SJCRH30 (cell line): ENCODE measurements around the gene PXDN. TPM values are rescaled to one million over a fixed set of nuclear protein-coding genes. Genes with fewer than 3 reads are reported as not detected.
"Not testable (repeated sequence)": the region's sequence is repeated elsewhere in the genome, so short reads cannot be mapped to it uniquely, and the experiment has no call there.

Source experiments
- DNase-seq, 2 experiments: peaks; one replicate each; pipeline ENCODE4 v3.0.0-alpha.2; 2015 to 2020
- H3K27ac ChIP-seq: fragments of 250-450 bp; sonication (Bioruptor Pico); 2 replicates; pipeline ENCODE4 v1.5.1; 2020; ENCODE audit warnings: mild to moderate bottlenecking, moderate library complexity
- H3K27me3 ChIP-seq: fragments of 250-450 bp; sonication (Bioruptor Pico); 2 replicates; pipeline ENCODE4 v1.5.1; 2020; ENCODE audit warnings: mild to moderate bottlenecking, moderate library complexity
- H3K36me3 ChIP-seq: fragments of 250-450 bp; sonication (Bioruptor Pico); 2 replicates; pipeline ENCODE4 v1.5.1; 2020; ENCODE audit warnings: mild to moderate bottlenecking, moderate library complexity
- H3K4me1 ChIP-seq: fragments of 250-450 bp; sonication (Bioruptor Pico); 2 replicates; pipeline ENCODE4 v1.5.1; 2020; ENCODE audit warnings: mild to moderate bottlenecking, moderate library complexity
- H3K4me3 ChIP-seq: fragments of 250-450 bp; sonication (Bioruptor Pico); 2 replicates; pipeline ENCODE4 v1.5.1; 2020; ENCODE audit warnings: mild to moderate bottlenecking, moderate library complexity
- H3K9me3 ChIP-seq: fragments of 250-450 bp; sonication (Bioruptor Pico); replicated peaks from 2 replicates; pipeline ENCODE4 v1.5.1; 2020; ENCODE audit warnings: mild to moderate bottlenecking, moderate library complexity
- total RNA-seq: library from RNA; depleted of rRNA; stranded (reverse); fragments of >200 nt; shearing (Covaris generic); gene quantifications from 2 replicates; pipeline ENCODE4 v1.2.3, GENCODE V29; 2014

Gene PXDN
- total RNA-seq, 1 experiment from 2014 or later: 312 TPM

DNA sequence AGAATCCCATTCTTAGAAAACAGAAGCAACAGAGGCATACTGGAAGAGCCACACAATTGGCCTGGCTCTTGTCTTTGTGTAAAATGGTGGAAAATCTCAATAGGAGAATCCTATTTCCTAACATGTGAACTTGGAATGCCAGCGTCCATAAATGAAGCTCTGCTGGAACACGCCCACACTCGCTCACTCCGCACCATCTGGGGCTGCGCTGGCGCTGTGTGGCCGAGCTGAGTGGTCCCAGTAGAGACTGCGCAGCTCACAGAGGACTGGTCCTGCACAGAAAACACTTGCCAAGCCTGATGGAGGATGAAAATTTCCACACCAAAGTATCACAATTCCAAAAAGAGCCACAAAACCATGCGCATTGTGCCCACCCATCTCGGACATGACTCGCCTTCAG, 56.2 kb downstream of the PXDN start:
- no peaks in the 10 kb centered on the region for H3K9me3 ChIP-seq
- H3K36me3 ChIP-seq: peaks cover 57% of the 10 kb centered on the region
- no peak for DNase-seq
- H3K4me1 ChIP-seq: peaks cover 78% of the 10 kb centered on the region
- H3K4me3 ChIP-seq: no peak overlapping the region
- peak overlapping the region; percentile 100 for H3K27ac ChIP-seq
- H3K27me3 ChIP-seq: no peaks in the 10 kb centered on the region

- Histone ChIP-seq H3K27ac (peak overlapping the region; percentile 100), H3K9me3 (no peaks in the 10 kb centered on the region), H3K27me3 (no peaks in the 10 kb centered on the region), H3K4me1 (peaks cover 76% of the 10 kb centered on the region), H3K4me3 (peak overlapping the region; percentile 3), H3K36me3 (peaks cover 55% of the 10 kb centered on the region)
- DNase-seq: peak; percentile 83 to 84
These were observed 57.1 kb downstream of the PXDN start for GRCh38 chr2:1687254-1687653.

GRCh38 chr2:1686784-1687105, 57.6 kb downstream of the PXDN start:
- peaks cover 80% of the 10 kb centered on the region for H3K4me1 ChIP-seq
- peak; percentile 99 to 100 for DNase-seq
- peaks cover 55% of the 10 kb centered on the region for H3K36me3 ChIP-seq
- H3K9me3 ChIP-seq: no peaks in the 10 kb centered on the region
- H3K4me3 ChIP-seq: peak overlapping the region; percentile 3
- H3K27me3 ChIP-seq: no peaks in the 10 kb centered on the region
- peak overlapping the region; percentile 100 for H3K27ac ChIP-seq

DNA sequence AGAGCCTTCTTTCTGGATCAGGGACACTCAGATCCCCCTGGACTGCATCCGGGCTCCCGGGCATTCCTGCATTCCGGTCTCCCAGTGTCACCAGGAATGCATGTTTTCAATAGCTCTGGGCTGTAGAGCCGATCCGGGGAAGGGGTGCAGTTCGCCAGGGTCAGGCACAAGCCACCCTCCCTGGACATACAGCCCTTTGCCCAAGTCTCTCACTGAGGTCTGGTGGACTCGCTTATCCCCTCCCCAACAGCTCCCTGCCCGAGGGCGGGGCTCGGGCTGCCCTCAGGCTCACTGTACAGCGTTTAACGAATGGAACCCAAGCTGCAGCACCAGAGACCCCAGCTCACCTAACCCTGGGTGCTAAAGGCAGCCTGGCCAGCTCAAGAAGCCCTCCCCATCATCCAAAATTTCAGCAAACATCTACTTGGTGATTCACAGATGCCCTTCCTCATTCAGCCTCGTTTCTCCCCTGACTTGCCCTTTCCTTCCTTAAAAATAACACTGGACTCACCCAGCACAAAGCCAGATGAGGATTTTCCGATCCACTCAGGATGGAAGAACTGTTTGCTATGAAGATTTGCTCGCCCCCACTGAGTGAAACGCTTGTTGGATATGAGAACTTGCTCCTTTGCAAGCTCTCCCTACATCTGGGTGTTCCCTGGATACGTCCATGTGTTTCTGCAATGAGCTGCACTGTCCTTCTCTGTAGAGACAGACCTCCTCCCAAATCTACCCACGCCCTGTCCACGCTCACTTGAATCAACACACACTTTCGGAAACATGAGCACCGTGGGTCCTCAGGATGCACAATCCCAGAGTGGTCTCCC, 58.1 kb downstream of the PXDN start:
- H3K4me1 ChIP-seq: peaks cover 77% of the 10 kb centered on the region
- peak overlapping the region; percentile 100 for H3K27ac ChIP-seq
- no peak overlapping the region for H3K4me3 ChIP-seq
- H3K9me3 ChIP-seq: no peaks in the 10 kb centered on the region
- no peaks in the 10 kb centered on the region for H3K27me3 ChIP-seq
- DNase-seq: peak; percentile 69 to 70
- H3K36me3 ChIP-seq: peaks cover 55% of the 10 kb centered on the region

- Histone ChIP-seq H3K27me3 (no peaks in the 10 kb centered on the region), H3K36me3 (peaks cover 54% of the 10 kb centered on the region), H3K27ac (peak overlapping the region; percentile 100), H3K4me3 (no peak overlapping the region), H3K4me1 (peaks cover 70% of the 10 kb centered on the region), H3K9me3 (no peaks in the 10 kb centered on the region)
- DNase-seq: peak in 1 of 2 experiments; percentile 32
These were observed 59.0 kb downstream of the PXDN start for GRCh38 chr2:1685078-1685956.

DNA sequence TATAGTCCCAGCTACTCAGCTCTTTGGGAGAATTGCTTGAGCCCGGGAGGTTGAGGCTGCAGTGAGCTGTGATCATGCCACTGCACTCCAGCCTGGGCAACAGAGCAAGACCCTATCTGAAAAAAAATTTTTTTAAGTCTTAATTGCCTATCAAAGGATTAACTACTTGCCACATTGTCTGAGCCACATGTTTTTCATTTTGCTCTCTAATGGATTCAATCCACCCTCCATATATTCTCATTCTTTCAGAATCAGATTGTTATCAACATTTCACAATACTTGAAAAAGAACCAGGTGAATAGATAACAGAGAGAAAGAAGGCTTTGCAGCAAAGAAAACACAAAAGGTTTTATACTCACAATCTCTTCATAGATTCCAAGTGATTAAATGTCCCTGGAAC, 61.0 kb downstream of the PXDN start:
- Histone ChIP-seq H3K4me3 (no peak overlapping the region), H3K27me3 (no peaks in the 10 kb centered on the region), H3K4me1 (peaks cover 50% of the 10 kb centered on the region), H3K27ac (no peak overlapping the region), H3K36me3 (peaks cover 55% of the 10 kb centered on the region), H3K9me3 (no peaks in the 10 kb centered on the region)
- no peak for DNase-seq

- H3K9me3 ChIP-seq: no peaks in the 10 kb centered on the region
- DNase-seq: no peak
- peaks cover 59% of the 10 kb centered on the region for H3K36me3 ChIP-seq
- H3K4me3 ChIP-seq: no peak overlapping the region
- no peaks in the 10 kb centered on the region for H3K27me3 ChIP-seq
- H3K4me1 ChIP-seq: peaks cover 38% of the 10 kb centered on the region
- no peak overlapping the region for H3K27ac ChIP-seq
These were observed 62.2 kb downstream of the PXDN start for GRCh38 chr2:1682181-1682440.

DNA sequence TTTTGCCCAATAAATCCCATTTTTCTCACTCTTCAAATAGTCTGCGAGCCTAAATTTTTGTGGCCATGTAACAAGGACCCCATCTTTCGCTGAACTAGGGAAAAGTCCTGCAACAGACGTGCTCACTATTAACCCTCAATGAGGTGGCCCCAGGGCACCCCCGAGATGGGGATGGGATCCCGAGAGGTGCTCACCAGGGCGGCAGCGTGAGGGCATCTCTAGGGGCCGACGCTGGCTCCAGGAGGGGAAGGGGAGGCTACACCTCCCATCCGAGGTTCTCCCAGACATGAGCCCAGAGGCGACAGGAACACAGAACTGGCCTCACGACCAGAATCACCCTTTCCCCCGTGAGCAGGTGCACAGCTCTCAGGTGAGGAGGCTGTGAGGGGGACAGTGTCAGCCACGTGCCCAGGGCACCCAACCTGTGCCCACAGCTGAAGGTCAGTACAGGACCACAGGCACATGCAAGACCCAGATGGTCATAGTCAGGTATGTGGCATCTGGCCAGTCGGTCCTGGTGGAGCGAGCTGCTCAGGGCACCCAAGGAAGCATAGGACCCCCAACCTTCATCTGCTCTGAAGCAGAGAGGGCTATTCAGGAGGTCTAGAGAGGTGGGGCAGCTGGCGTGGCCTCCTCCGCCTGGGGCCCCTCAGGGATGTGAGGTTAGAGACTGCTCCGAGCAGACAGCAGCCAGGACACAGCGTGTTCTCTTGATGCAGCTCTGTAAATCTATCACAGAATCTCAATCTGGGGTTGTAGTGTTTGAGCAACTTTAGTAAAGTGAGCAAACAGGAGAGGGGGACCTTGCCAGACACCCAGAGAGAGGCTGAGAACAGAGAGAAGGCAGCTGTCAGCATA, 62.8 kb downstream of the PXDN start:
- Histone ChIP-seq H3K27ac (no peak overlapping the region), H3K36me3 (peaks cover 65% of the 10 kb centered on the region), H3K9me3 (no peaks in the 10 kb centered on the region), H3K27me3 (no peaks in the 10 kb centered on the region), H3K4me3 (no peak overlapping the region), H3K4me1 (peaks cover 36% of the 10 kb centered on the region)
- peak in 1 of 2 experiments; percentile 34 for DNase-seq

GRCh38 chr2:1681017-1681318, 63.3 kb downstream of the PXDN start:
- H3K9me3 ChIP-seq: no peaks in the 10 kb centered on the region
- DNase-seq: no peak
- peaks cover 70% of the 10 kb centered on the region for H3K36me3 ChIP-seq
- H3K27ac ChIP-seq: no peak overlapping the region
- no peaks in the 10 kb centered on the region for H3K27me3 ChIP-seq
- no peak overlapping the region for H3K4me3 ChIP-seq
- H3K4me1 ChIP-seq: peaks cover 30% of the 10 kb centered on the region

DNA sequence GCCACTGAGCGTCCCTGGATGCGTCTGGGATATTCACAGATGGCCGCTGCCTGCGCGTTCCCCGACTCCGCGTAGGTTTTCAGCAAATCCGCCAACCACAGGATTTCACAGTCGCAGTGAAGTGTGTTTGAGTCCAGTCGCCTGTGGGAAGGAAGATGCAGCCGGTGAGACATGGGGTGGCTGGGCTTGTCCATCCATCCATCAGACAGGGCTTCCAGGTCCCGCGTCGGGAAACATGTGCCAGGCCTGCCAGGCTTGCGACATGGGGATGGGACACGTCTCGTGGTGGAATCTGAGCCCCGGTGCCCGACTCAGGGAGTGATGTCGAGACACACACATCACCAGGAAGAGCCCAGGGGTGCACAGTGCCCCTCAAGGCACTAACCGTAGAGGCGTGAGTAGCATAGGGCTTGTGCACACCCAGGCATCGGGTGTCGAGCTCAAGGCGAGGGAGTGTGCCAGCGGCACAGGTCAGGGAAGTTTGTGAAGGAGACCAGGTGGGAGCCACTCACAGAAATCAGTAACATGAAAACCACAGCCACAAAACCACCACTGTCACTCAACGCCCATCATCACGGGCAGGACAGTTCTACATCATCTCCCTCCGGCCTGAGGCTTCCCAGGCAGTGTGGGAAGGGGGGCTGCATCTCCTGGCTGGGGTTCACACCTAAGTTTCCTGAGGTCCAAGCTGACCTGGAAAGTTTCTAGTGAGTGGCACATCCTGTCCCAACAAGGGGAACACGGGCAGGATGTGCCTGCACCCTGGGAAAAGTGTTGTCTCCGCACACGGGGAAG, 63.9 kb downstream of the PXDN start:
- no peaks in the 10 kb centered on the region for H3K9me3 ChIP-seq
- DNase-seq: no peak
- no peak overlapping the region for H3K27ac ChIP-seq
- no peak overlapping the region for H3K4me3 ChIP-seq
- H3K27me3 ChIP-seq: no peaks in the 10 kb centered on the region
- peaks cover 24% of the 10 kb centered on the region for H3K4me1 ChIP-seq
- H3K36me3 ChIP-seq: peaks cover 74% of the 10 kb centered on the region

DNA sequence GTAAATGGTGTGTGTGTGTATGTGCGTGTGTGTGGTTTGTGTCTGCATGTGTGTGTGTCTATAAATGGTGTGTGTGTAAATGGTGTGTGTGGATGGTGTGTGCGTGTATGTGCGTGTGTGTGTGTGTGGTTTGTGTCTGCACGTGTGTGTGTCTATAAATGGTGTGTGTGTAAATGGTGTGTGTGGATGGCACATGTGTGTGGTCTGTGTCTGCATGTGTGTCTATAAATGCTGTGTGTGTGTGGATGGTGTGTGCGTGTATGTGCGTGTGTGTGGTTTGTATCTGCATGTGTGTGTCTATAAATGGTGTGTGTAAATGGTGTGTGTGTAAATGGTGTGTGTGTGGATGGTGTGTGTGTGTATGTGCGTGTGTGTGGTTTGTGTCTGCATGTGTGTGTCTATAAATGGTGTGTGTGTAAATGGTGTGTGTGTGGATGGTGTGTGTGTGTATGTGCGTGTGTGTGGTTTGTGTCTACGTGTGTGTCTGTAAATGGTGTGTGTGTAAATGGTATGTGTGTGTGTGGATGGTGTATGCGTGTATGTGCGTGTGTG, 64.8 kb downstream of the PXDN start:
- H3K27me3 ChIP-seq, H3K9me3 ChIP-seq, H3K27ac ChIP-seq, DNase-seq, H3K4me3 ChIP-seq: not testable (repeated sequence)
- peaks cover 83% of the 10 kb centered on the region for H3K36me3 ChIP-seq
- peaks cover 16% of the 10 kb centered on the region for H3K4me1 ChIP-seq

DNA sequence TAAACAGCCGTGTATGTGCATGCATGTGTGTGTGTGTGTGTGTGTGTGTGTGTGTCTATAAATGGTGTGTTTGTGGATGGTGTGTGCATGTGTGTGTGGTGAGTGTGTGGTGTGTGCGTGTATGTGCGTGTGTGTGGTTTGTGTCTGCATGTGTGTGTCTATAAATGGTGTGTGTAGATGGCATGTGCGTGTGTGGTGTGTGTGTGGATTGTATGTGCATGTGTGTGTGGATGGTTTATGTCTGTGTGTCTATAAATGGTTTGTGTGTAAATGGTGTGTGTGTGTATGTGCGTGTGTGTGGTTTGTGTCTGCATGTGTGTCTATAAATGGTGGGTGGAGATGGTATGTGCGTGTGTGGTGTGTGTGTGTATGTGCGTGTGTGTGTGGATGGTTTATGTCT, 65.2 kb downstream of the PXDN start:
- not testable (repeated sequence) for H3K27me3 ChIP-seq, H3K9me3 ChIP-seq, H3K4me3 ChIP-seq, H3K27ac ChIP-seq, DNase-seq
- peaks cover 11% of the 10 kb centered on the region; the same call in 1 of the 2 replicates for H3K4me1 ChIP-seq
- H3K36me3 ChIP-seq: peaks cover 88% of the 10 kb centered on the region

DNA sequence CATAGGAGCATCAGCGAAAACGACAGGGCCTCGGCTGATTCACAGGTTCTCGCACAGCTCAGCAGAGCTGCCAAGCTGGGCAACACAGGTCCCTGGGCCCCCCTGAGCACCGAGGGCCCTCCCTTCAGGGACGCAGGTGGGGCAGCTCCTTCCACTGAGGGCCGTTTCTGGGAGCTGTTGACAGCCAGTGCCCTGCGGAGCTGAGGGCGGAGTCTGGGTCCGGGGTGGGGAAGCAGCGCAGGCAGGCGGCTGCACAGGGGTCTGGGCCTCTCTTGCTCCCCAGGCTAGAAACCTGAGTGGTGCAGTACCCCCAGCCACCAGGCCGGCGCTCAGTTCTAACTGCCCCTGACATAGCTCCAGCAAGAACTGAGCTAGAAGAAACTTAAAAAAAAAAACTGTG, 65.7 kb downstream of the PXDN start:
- Histone ChIP-seq H3K36me3 (peaks cover 89% of the 10 kb centered on the region), H3K4me1 (peaks cover 9% of the 10 kb centered on the region), H3K27ac (no peak overlapping the region), H3K9me3 (no peaks in the 10 kb centered on the region), H3K27me3 (no peaks in the 10 kb centered on the region), H3K4me3 (no peak overlapping the region)
- no peak for DNase-seq

GRCh38 chr2:1677821-1678165, 66.5 kb downstream of the PXDN start:
- H3K27me3 ChIP-seq: no peaks in the 10 kb centered on the region
- no peak overlapping the region for H3K4me3 ChIP-seq
- H3K27ac ChIP-seq: no peak overlapping the region
- DNase-seq: no peak
- no peaks in the 10 kb centered on the region for H3K9me3 ChIP-seq
- peaks cover 91% of the 10 kb centered on the region for H3K36me3 ChIP-seq
- peaks cover 17% of the 10 kb centered on the region for H3K4me1 ChIP-seq
